GM12878 (cell line): ENCODE results near the gene RIT1. TPM values are rescaled to one million over a fixed set of nuclear protein-coding genes. Genes with fewer than 3 reads are reported as not detected.

ENCODE experiments used
- CBX5 ChIP-seq: sonication (generic); IDR thresholded peaks from 2 replicates; pipeline ENCODE4 v1.6.1; 2016; ENCODE audit warnings: low read depth, moderate library complexity, mild to moderate bottlenecking, inconsistent platforms
- CREM ChIP-seq: IDR thresholded peaks from 2 replicates; pipeline ENCODE4 v1.6.1; 2014; ENCODE audit warnings: antibody characterized with exemption, low read depth
- EP300 ChIP-seq, 2 experiments: fragments of 150-350 bp in 1 of 2; IDR thresholded peaks; 2 replicates each; pipeline ENCODE4 v1.6.1; 2011 to 2012; ENCODE audit warnings: low read depth in 2 of 2, low read length in 2 of 2, borderline replicate concordance in 1 of 2, improper control_type of control experiment in 1 of 2, inconsistent platforms in 1 of 2; ENCODE audit not compliant: control insufficient read depth in 1 of 2
- EZH2 ChIP-seq: IDR thresholded peaks from 2 replicates; pipeline ENCODE4 v1.6.1; 2012; ENCODE audit warnings: low read depth, mild to moderate bottlenecking, control low read depth, inconsistent platforms, low read length, borderline replicate concordance; ENCODE audit not compliant: control insufficient read depth
- FOS ChIP-seq: IDR thresholded peaks from 3 replicates; pipeline ENCODE4 v1.6.1; 2011; ENCODE audit warnings: borderline replicate concordance; ENCODE audit not compliant: insufficient read length; ENCODE audit errors: extremely low read depth
- GATAD2B ChIP-seq: fragments of 450-650 bp; conservative IDR thresholded peaks from 2 replicates; pipeline ENCODE4 v1.6.1; 2017; ENCODE audit warnings: low read depth, mild to moderate bottlenecking, moderate library complexity
- JUND ChIP-seq: IDR thresholded peaks from 2 replicates; pipeline ENCODE4 v1.6.1; 2012; ENCODE audit warnings: low read depth, mild to moderate bottlenecking, low read length, improper control_type of control experiment, moderate library complexity
- KDM1A ChIP-seq: fragments of 200-600 bp; sonication (generic); IDR thresholded peaks from 2 replicates; pipeline ENCODE4 v1.6.1; 2016; ENCODE audit warnings: borderline replicate concordance
- MEF2B ChIP-seq: fragments of 450-650 bp; IDR thresholded peaks from 2 replicates; pipeline ENCODE4 v1.6.1; 2018; ENCODE audit warnings: mild to moderate bottlenecking, moderate library complexity; ENCODE audit not compliant: partially characterized antibody, poor library complexity, severe bottlenecking
- NFIC ChIP-seq: IDR thresholded peaks from 2 replicates; pipeline ENCODE4 v1.6.1; 2012; ENCODE audit warnings: low read depth, mild to moderate bottlenecking, inconsistent platforms, low read length, moderate library complexity
- polyA plus RNA-seq, 11 experiments: library from polyadenylated mRNA; depleted of rRNA in 4 of 11; unstranded in 6 of 11; stranded (reverse) in 5 of 11; fragments of >200 nt; fragmentation: Nextera tagmentation in 4 of 11; fragmentation: Illumina TruSeq in 1 of 11; extraction: Ambion mirVana in 4 of 11; extraction: Trizol in 1 of 11; gene quantifications; 1 replicate in 1 of 11; 2 replicates in 10 of 11; pipeline versions ENCODE4 v1.2.1 to v1.2.3, GENCODE V29; 2011 to 2016; ENCODE audit warnings: inconsistent platforms in 2 of 11, missing spikeins in 2 of 11, low read depth in 1 of 11
- total RNA-seq, 4 experiments: library from RNA; depleted of rRNA in 3 of 4; stranded (reverse); fragments of >200 nt in 3 of 4; fragmentation: Illumina TruSeq in 1 of 4; extraction: Trizol in 1 of 4; gene quantifications; 2 replicates each; pipeline versions ENCODE4 v1.2.1 to v1.2.3, GENCODE V29; 2013 to 2021
- TF ChIP-seq, protein P1 (sequence below): fragments of 450-650 bp; formaldehyde crosslinking; IDR thresholded peaks from 2 replicates; pipeline ENCODE4 v1.4.0; 2022; ENCODE audit warnings: mild to moderate bottlenecking, moderate library complexity
- TF ChIP-seq, protein P2 (sequence below): IDR thresholded peaks from 2 replicates; pipeline ENCODE4 v1.6.1; 2012; ENCODE audit warnings: low read length, inconsistent platforms
- TF ChIP-seq, protein P3 (sequence below): fragments of 450-650 bp; IDR thresholded peaks from 2 replicates; pipeline ENCODE4 v1.6.1; 2014; ENCODE audit warnings: mild to moderate bottlenecking
- TF ChIP-seq, protein P4 (sequence below): fragments of 450-650 bp; IDR thresholded peaks from 2 replicates; pipeline ENCODE4 v1.6.1; 2017; ENCODE audit warnings: mild to moderate bottlenecking
- TF ChIP-seq, protein P5 (sequence below): fragments of 450-650 bp; conservative IDR thresholded peaks from 2 replicates; pipeline ENCODE4 v1.6.1; 2017; ENCODE audit warnings: mild to moderate bottlenecking, moderate library complexity
- TF ChIP-seq, protein P6 (sequence below): fragments of 450-650 bp; IDR thresholded peaks from 2 replicates; pipeline ENCODE4 v1.6.1; 2017; ENCODE audit warnings: borderline replicate concordance

RIT1 gene
- total and polyA plus RNA-seq, 10 of the 15 experiments (the other 5 are each of a cell fraction or from before 2014, with no cell fraction given) = 6.8 to 61.5 (median 13.7) TPM

DNA sequence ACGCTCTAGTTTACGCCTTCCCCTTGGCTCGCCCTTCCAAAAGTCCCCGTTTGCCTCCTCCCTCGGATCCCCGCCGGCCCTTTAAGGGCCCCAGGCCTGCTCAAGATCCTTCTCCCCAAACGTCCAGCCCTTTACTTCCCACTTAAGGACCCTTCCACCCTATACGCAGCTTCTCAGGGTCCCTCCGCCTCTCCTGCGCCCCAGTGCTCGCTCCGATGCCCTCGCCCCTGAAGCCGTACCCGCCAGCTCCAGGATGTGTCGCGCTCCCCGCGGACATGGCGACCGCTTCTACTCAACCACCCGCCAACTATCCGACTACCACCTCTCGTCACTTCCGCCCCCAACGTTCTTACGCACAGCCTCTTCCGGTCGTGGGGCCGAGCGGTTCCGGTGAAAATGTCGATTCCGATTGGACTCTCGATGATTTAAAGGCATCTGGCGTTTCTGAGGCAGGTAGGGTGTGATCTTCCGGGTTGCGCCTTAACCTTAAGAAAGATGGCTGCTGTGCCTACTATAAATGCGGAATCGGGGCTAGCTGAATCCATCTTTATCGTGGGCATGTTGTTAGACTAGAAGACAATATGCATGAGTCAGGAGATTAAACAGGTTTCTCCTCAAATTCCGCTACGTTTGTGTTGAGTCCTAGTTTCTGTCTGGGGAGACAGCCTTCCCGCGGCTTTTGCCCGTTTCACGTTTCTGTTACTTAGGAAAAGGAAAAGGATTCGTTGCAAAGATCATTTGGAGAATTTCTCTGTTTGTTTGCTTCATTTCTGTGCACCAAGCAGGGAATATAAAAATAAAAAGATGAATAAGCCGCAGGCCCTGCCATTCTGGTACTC, 23.2 kb upstream of the RIT1 start, which contains the start of gene KHDC4 (continued):
- TF ChIP-seq, protein P1, sequence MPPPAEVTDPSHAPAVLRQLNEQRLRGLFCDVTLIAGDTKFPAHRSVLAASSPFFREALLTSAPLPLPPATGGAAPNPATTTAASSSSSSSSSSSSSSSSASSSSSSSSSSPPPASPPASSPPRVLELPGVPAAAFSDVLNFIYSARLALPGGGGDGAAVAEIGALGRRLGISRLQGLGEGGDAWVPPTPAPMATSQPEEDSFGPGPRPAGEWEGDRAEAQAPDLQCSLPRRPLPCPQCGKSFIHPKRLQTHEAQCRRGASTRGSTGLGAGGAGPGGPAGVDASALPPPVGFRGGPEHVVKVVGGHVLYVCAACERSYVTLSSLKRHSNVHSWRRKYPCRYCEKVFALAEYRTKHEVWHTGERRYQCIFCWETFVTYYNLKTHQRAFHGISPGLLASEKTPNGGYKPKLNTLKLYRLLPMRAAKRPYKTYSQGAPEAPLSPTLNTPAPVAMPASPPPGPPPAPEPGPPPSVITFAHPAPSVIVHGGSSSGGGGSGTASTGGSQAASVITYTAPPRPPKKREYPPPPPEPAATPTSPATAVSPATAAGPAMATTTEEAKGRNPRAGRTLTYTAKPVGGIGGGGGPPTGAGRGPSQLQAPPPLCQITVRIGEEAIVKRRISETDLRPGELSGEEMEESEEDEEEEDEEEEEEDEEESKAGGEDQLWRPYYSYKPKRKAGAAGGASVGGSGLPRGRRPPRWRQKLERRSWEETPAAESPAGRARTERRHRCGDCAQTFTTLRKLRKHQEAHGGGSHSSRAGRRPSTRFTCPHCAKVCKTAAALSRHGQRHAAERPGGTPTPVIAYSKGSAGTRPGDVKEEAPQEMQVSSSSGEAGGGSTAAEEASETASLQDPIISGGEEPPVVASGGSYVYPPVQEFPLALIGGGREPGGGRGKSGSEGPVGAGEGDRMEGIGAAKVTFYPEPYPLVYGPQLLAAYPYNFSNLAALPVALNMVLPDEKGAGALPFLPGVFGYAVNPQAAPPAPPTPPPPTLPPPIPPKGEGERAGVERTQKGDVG (CRISPR knock-in tag) = no peak
- TF ChIP-seq EZH2 (no peak), EP300 (IDR thresholded peaks at IDR 0.05; ENCODE audit: borderline replicate concordance in 1 of 2, control insufficient read depth in 1 of 2, low read depth in 2 of 2, low read length in 2 of 2) (no peak), CBX5 (no peak), FOS (no peak), JUND (no peak), CREM (peak; percentile 95), KDM1A (no peak), NFIC (no peak), GATAD2B (no peak), MEF2B (no peak)
- TF ChIP-seq, protein P2, sequence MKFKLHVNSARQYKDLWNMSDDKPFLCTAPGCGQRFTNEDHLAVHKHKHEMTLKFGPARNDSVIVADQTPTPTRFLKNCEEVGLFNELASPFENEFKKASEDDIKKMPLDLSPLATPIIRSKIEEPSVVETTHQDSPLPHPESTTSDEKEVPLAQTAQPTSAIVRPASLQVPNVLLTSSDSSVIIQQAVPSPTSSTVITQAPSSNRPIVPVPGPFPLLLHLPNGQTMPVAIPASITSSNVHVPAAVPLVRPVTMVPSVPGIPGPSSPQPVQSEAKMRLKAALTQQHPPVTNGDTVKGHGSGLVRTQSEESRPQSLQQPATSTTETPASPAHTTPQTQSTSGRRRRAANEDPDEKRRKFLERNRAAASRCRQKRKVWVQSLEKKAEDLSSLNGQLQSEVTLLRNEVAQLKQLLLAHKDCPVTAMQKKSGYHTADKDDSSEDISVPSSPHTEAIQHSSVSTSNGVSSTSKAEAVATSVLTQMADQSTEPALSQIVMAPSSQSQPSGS = no peak
- TF ChIP-seq, protein P3, sequence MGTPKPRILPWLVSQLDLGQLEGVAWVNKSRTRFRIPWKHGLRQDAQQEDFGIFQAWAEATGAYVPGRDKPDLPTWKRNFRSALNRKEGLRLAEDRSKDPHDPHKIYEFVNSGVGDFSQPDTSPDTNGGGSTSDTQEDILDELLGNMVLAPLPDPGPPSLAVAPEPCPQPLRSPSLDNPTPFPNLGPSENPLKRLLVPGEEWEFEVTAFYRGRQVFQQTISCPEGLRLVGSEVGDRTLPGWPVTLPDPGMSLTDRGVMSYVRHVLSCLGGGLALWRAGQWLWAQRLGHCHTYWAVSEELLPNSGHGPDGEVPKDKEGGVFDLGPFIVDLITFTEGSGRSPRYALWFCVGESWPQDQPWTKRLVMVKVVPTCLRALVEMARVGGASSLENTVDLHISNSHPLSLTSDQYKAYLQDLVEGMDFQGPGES = peak; percentile 51; the same call in 1 of the 2 replicates
- TF ChIP-seq, protein P4, sequence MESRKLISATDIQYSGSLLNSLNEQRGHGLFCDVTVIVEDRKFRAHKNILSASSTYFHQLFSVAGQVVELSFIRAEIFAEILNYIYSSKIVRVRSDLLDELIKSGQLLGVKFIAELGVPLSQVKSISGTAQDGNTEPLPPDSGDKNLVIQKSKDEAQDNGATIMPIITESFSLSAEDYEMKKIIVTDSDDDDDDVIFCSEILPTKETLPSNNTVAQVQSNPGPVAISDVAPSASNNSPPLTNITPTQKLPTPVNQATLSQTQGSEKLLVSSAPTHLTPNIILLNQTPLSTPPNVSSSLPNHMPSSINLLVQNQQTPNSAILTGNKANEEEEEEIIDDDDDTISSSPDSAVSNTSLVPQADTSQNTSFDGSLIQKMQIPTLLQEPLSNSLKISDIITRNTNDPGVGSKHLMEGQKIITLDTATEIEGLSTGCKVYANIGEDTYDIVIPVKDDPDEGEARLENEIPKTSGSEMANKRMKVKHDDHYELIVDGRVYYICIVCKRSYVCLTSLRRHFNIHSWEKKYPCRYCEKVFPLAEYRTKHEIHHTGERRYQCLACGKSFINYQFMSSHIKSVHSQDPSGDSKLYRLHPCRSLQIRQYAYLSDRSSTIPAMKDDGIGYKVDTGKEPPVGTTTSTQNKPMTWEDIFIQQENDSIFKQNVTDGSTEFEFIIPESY = no peak
- TF ChIP-seq, protein P5, sequence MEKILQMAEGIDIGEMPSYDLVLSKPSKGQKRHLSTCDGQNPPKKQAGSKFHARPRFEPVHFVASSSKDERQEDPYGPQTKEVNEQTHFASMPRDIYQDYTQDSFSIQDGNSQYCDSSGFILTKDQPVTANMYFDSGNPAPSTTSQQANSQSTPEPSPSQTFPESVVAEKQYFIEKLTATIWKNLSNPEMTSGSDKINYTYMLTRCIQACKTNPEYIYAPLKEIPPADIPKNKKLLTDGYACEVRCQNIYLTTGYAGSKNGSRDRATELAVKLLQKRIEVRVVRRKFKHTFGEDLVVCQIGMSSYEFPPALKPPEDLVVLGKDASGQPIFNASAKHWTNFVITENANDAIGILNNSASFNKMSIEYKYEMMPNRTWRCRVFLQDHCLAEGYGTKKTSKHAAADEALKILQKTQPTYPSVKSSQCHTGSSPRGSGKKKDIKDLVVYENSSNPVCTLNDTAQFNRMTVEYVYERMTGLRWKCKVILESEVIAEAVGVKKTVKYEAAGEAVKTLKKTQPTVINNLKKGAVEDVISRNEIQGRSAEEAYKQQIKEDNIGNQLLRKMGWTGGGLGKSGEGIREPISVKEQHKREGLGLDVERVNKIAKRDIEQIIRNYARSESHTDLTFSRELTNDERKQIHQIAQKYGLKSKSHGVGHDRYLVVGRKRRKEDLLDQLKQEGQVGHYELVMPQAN = peak; percentile 80
- TF ChIP-seq, protein P6, sequence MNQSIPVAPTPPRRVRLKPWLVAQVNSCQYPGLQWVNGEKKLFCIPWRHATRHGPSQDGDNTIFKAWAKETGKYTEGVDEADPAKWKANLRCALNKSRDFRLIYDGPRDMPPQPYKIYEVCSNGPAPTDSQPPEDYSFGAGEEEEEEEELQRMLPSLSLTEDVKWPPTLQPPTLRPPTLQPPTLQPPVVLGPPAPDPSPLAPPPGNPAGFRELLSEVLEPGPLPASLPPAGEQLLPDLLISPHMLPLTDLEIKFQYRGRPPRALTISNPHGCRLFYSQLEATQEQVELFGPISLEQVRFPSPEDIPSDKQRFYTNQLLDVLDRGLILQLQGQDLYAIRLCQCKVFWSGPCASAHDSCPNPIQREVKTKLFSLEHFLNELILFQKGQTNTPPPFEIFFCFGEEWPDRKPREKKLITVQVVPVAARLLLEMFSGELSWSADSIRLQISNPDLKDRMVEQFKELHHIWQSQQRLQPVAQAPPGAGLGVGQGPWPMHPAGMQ = no peak
